Measurements from ENCODE around the gene PDE4C. TPM values are rescaled to one million over a fixed set of nuclear protein-coding genes. Genes with fewer than 3 reads are reported as not detected.

Gene PDE4C
- total and polyA plus RNA-seq, 10 of the 15 experiments (the other 5 are each of a cell fraction or from before 2014, with no cell fraction given): 0.08 to 0.73 (median 0.34) TPM

GRCh38 chr19:18249834-18250233, 23.6 kb upstream of the PDE4C start:
- CTCF ChIA-PET: interaction anchor here (0.7 to 8.0 kb wide), 10 partner anchors 11 to 242 kb away, joined by 3 to 213 read pairs (median 4); partner anchors contain the start of genes ARRDC2, MPV17L2 and RAB3A
- H4K20me1 ChIP-seq (ENCODE audit: control insufficient read depth, insufficient read depth): no peaks in the 10 kb centered on the region
- intact Hi-C loops (cut with micrococcal nuclease; ENCODE audit: unreplicated experiment): no loop called here
- H3K36me3 ChIP-seq (ENCODE audit: control insufficient read depth in 2 of 2, insufficient read depth in 2 of 2, low read length in 1 of 2): no peaks in the 10 kb centered on the region
- no peak overlapping the region for H3K4me3 ChIP-seq
- in situ Hi-C loops (cut with MboI): loop anchor here (5.0 kb wide), 1 partner anchor 43 kb away; no protein-coding TSS in a partner anchor
- WGBS (ENCODE audit: insufficient coverage, insufficient replicate concordance, low lambda C conversion rate, missing lambda C conversion rate): 50% methylated on average over 5 of the region's 5 CpGs
- POLR2A ChIA-PET: interaction anchor here (0.7 to 1.3 kb wide), 2 partner anchors 45 to 84 kb away, joined by 3 read pairs; no protein-coding TSS in a partner anchor
- no peaks in the 10 kb centered on the region; a peak in 1 of 4 replicates for H3K27me3 ChIP-seq (replicated peaks in 1 of 2; ENCODE audit: control insufficient read depth in 2 of 2, insufficient read depth in 2 of 2, low read length in 1 of 2)
- H2AFZ ChIP-seq (ENCODE audit: control insufficient read depth, low read depth, low read length): no peak overlapping the region
- ATAC-seq (no peak), DNase-seq (ENCODE audit: low read depth, low spot score) (no peak), FAIRE-seq (no peak)
- RAD21 ChIA-PET (ENCODE audit: unreplicated experiment): interaction anchor here (0.9 to 8.7 kb wide), 6 partner anchors 18 to 79 kb away, joined by 3 to 175 read pairs (median 7); partner anchors contain the start of genes MPV17L2 and RAB3A
- SMC1A ChIA-PET (ENCODE audit: uncharacterized antibody, unreplicated experiment): interaction anchor here (0.7 to 7.6 kb wide), 6 partner anchors 25 to 79 kb away, joined by 3 to 121 read pairs (median 5); partner anchors contain the start of genes MPV17L2 and RAB3A
- no TSS peak for BruUV-seq (replicated peaks)
- H3K27ac ChIP-seq (ENCODE audit: control insufficient read depth, insufficient read depth): no peak overlapping the region
- TF ChIP-seq TCF7 (IDR thresholded peaks at IDR 0.05; ENCODE audit: borderline replicate concordance) (no peak), BHLHE40 (IDR thresholded peaks at IDR 0.05; ENCODE audit: borderline replicate concordance in 1 of 2, low read depth in 2 of 2, low read length in 1 of 2) (no peak), IRF5 (IDR thresholded peaks at IDR 0.05; ENCODE audit: borderline replicate concordance) (no peak), EED (IDR thresholded peaks at IDR 0.05; ENCODE audit: low read depth) (no peak)
- H3K4me2 ChIP-seq (ENCODE audit: control insufficient read depth, insufficient read depth): no peak overlapping the region
- no peak overlapping the region for H3K9ac ChIP-seq (ENCODE audit: control insufficient read depth, insufficient read depth, low read length)
- H3K4me1 ChIP-seq (ENCODE audit: control insufficient read depth, insufficient read depth, low read length): peaks cover 5% of the 10 kb centered on the region
- no peaks in the 10 kb centered on the region for H3K9me3 ChIP-seq (replicated peaks; ENCODE audit: control insufficient read depth, insufficient read depth, low read length)
- no peaks in the 10 kb centered on the region for H3K79me2 ChIP-seq (ENCODE audit: control insufficient read depth, insufficient read depth, low read length)

GRCh38 chr19:18245297-18245696, 19.1 kb upstream of the PDE4C start:
- no peaks in the 10 kb centered on the region for H3K9me3 ChIP-seq (replicated peaks; ENCODE audit: control insufficient read depth, insufficient read depth, low read length)
- no peak overlapping the region for H3K4me3 ChIP-seq
- no peak overlapping the region for H3K27ac ChIP-seq (ENCODE audit: control insufficient read depth, insufficient read depth)
- DNase-seq (ENCODE audit: low read depth, low spot score): no peak
- in situ Hi-C loops (cut with MboI): loop anchor here (5.0 kb wide), 1 partner anchor 38 kb away; no protein-coding TSS in a partner anchor
- H3K79me2 ChIP-seq (ENCODE audit: control insufficient read depth, insufficient read depth, low read length): no peaks in the 10 kb centered on the region
- CTCF ChIA-PET: interaction anchor here (0.8 to 2.1 kb wide), 5 partner anchors 16 to 132 kb away, joined by 3 to 14 read pairs (median 4); no protein-coding TSS in a partner anchor
- BruUV-seq (replicated peaks): no TSS peak
- intact Hi-C loops (cut with micrococcal nuclease; ENCODE audit: unreplicated experiment): no loop called here
- SMC1A ChIA-PET (ENCODE audit: uncharacterized antibody, unreplicated experiment): interaction anchor here (1.1 kb wide), 1 partner anchor 54 kb away, joined by 4 read pairs; no protein-coding TSS in a partner anchor
- 31% methylated on average over 7 of the region's 7 CpGs for WGBS (ENCODE audit: insufficient coverage, insufficient replicate concordance, low lambda C conversion rate, missing lambda C conversion rate)
- no peaks in the 10 kb centered on the region for H3K36me3 ChIP-seq (ENCODE audit: control insufficient read depth in 2 of 2, insufficient read depth in 2 of 2, low read length in 1 of 2)
- no peaks in the 10 kb centered on the region; a peak in 1 of 4 replicates for H3K27me3 ChIP-seq (replicated peaks in 1 of 2; ENCODE audit: control insufficient read depth in 2 of 2, insufficient read depth in 2 of 2, low read length in 1 of 2)
- no peak overlapping the region for H2AFZ ChIP-seq (ENCODE audit: control insufficient read depth, low read depth, low read length)
- no peak for FAIRE-seq
- RAD21 ChIA-PET (ENCODE audit: unreplicated experiment): interaction anchor here (0.7 to 1.6 kb wide), 4 partner anchors 10 to 123 kb away, joined by 3 read pairs; no protein-coding TSS in a partner anchor
- H3K4me2 ChIP-seq (ENCODE audit: control insufficient read depth, insufficient read depth): no peak overlapping the region
- H4K20me1 ChIP-seq (ENCODE audit: control insufficient read depth, insufficient read depth): no peaks in the 10 kb centered on the region
- H3K4me1 ChIP-seq (ENCODE audit: control insufficient read depth, insufficient read depth, low read length): no peaks in the 10 kb centered on the region
- H3K9ac ChIP-seq (ENCODE audit: control insufficient read depth, insufficient read depth, low read length): no peak overlapping the region
- POLR2A ChIA-PET: interaction anchor here (0.6 to 1.2 kb wide), 3 partner anchors 10 to 79 kb away, joined by 3 to 4 read pairs (median 4); a partner anchor contains a TSS
- no peak for ATAC-seq
- TF ChIP-seq POLR2A (IDR thresholded peaks at IDR 0.05; ENCODE audit: low read depth, low read length) (no peak), HDAC2 (IDR thresholded peaks at IDR 0.05) (no peak), IKZF1 (conservative IDR thresholded peaks at IDR 0.05) (no peak), PRDM15 (CRISPR knock-in tag; IDR thresholded peaks at IDR 0.05) (no peak), RELB (IDR thresholded peaks at IDR 0.05; ENCODE audit: low read depth) (no peak), SMAD5 (IDR thresholded peaks at IDR 0.05; ENCODE audit: low read depth) (no peak)
